Thyroid gland (tissue), 4 donors: ENCODE measurements around the gene DEPDC7. TPM values are rescaled to one million over a fixed set of nuclear protein-coding genes. Genes with fewer than 3 reads are reported as not detected.
"Not testable (repeated sequence)": the region's sequence is repeated elsewhere in the genome, so short reads cannot be mapped to it uniquely, and the experiment has no call there.

Source experiments
- DNase-seq, 2 donors: peaks; one replicate each; pipeline ENCODE4 v3.0.0-alpha.2; 2019
- H3K27ac ChIP-seq, 3 donors: fragments of 200-600 bp; sonication (generic); 1 replicate in 2 of 3; 2 replicates in 1 of 3; pipeline ENCODE4 v1.5.1; 2016 to 2019; ENCODE audit warnings: mild to moderate bottlenecking in 1 of 3, moderate library complexity in 1 of 3
- H3K27me3 ChIP-seq: fragments of 200-600 bp; sonication (generic); one replicate; pipeline ENCODE4 v1.5.1; 2019
- H3K36me3 ChIP-seq, 2 donors: fragments of 200-600 bp; sonication (generic); one replicate each; pipeline ENCODE4 v1.5.1; 2016 to 2019
- H3K4me1 ChIP-seq, 2 donors: fragments of 200-600 bp; sonication (generic); one replicate each; pipeline ENCODE4 v1.5.1; 2017 to 2019
- H3K4me3 ChIP-seq, 3 donors: fragments of 200-600 bp; sonication (generic); replicated peaks in 1 of 3; 1 replicate in 2 of 3; 2 replicates in 1 of 3; pipeline ENCODE4 v1.5.1; 2016; ENCODE audit warnings: mild to moderate bottlenecking in 1 of 3
- H3K9me3 ChIP-seq: fragments of 200-600 bp; sonication (generic); one replicate; pipeline ENCODE4 v1.5.1; 2017
- CTCF ChIP-seq, 6 experiments: fragments of 200-600 bp in 3 of 6; fragments of 450-650 bp in 3 of 6; sonication (generic) in 3 of 6; IDR thresholded peaks; one replicate each; pipeline ENCODE4 v1.5.1; 2016 to 2019; ENCODE audit warnings: antibody characterized with exemption in 6 of 6, mild to moderate bottlenecking in 2 of 6, inconsistent platforms in 1 of 6, moderate library complexity in 1 of 6
- POLR2A ChIP-seq, 2 donors: fragments of 450-650 bp; IDR thresholded peaks; one replicate each; pipeline ENCODE4 v1.6.1; 2017; ENCODE audit warnings: antibody characterized with exemption in 2 of 2, mild to moderate bottlenecking in 2 of 2, moderate library complexity in 1 of 2
- WGBS, 2 donors: methylation state at CpG; one replicate each; pipeline ENCODE4 v1.1.5; 2017; 5-methylcytosine and 5-hydroxymethylcytosine counted together
- intact Hi-C: fragments of 100-400 bp; cut with DNase I; formaldehyde crosslinking; loops from one replicate; pipeline ENCODE4 v1.15.1; 2023
- total RNA-seq, 4 donors: library from RNA; depleted of rRNA; stranded (reverse); fragments of >200 nt; gene quantifications; one replicate each; pipeline ENCODE4 v1.2.3, GENCODE V29; 2016

The DEPDC7 gene
- total RNA-seq, 4 donors from 2014 or later: 0.63 to 2.6 (median 1.6) TPM; not detected in 1

GRCh38 chr11:33044285-33044756 is 28.6 kb downstream of the DEPDC7 start:
- 94 to 98% methylated on average over 4 of the region's 4 CpGs for WGBS, 2 donors
- intact Hi-C loops: no loop called here

GRCh38 chr11:33045551-33046255 is 30.0 kb downstream of the DEPDC7 start:
- Histone ChIP-seq H3K4me1 (no peaks in the 10 kb centered on the region), H3K9me3 (no peaks in the 10 kb centered on the region), H3K36me3 (peaks cover 0 to 4% of the 10 kb centered on the region in 2 donors), H3K27me3 (no peaks in the 10 kb centered on the region), H3K4me3 (no peak overlapping the region), H3K27ac (no peak overlapping the region)
- intact Hi-C loops: no loop called here
- 89 to 92% methylated on average over 8 of the region's 8 CpGs for WGBS, 2 donors
- DNase-seq: peak in 1 of 2 donors; percentile 13
- TF ChIP-seq CTCF (IDR thresholded peaks at IDR 0.05) (no peak), POLR2A (IDR thresholded peaks at IDR 0.05) (no peak)

More at GRCh38 chr11:33044285-33044756, 28.6 kb downstream of the DEPDC7 start:
- no peaks in the 10 kb centered on the region for H3K9me3 ChIP-seq
- TF ChIP-seq POLR2A (IDR thresholded peaks at IDR 0.05) (no peak), CTCF (IDR thresholded peaks at IDR 0.05) (no peak)
- H3K27ac ChIP-seq: no peak overlapping the region
- DNase-seq: no peak
- peaks cover 0 to 7% of the 10 kb centered on the region in 2 donors for H3K4me1 ChIP-seq
- H3K4me3 ChIP-seq: no peak overlapping the region
- H3K27me3 ChIP-seq: no peaks in the 10 kb centered on the region
- H3K36me3 ChIP-seq: peaks cover 0 to 4% of the 10 kb centered on the region in 2 donors

GRCh38 chr11:33048701-33049100 is 33.0 kb downstream of the DEPDC7 start:
- H3K27me3 ChIP-seq, intact Hi-C loops, DNase-seq, H3K36me3 ChIP-seq, H3K4me1 ChIP-seq, H3K27ac ChIP-seq, H3K9me3 ChIP-seq, H3K4me3 ChIP-seq: not testable (repeated sequence)
- whole genome bisulfite sequencing, 2 donors: 81% methylated on average over 6 of the region's 6 CpGs

GRCh38 chr11:33049565-33050408 is 34.1 kb downstream of the DEPDC7 start:
- H3K4me1 ChIP-seq, intact Hi-C loops, H3K4me3 ChIP-seq, H3K9me3 ChIP-seq, H3K27me3 ChIP-seq, H3K36me3 ChIP-seq, H3K27ac ChIP-seq, DNase-seq: not testable (repeated sequence)
- WGBS, 2 donors: 92 to 96% methylated on average over 3 of the region's 3 CpGs

- Histone ChIP-seq H3K27me3 (no peaks in the 10 kb centered on the region), H3K4me3 (no peak overlapping the region), H3K27ac (no peak overlapping the region), H3K36me3 (no peaks in the 10 kb centered on the region), H3K9me3 (no peaks in the 10 kb centered on the region), H3K4me1 (no peaks in the 10 kb centered on the region)
- intact Hi-C loops: no loop called here
- no peak for TF ChIP-seq CTCF (IDR thresholded peaks at IDR 0.05)
- TF ChIP-seq POLR2A (IDR thresholded peaks at IDR 0.05): no peak
- DNase-seq: no peak
- WGBS, 2 donors: 81 to 88% methylated on average over 2 of the region's 2 CpGs
These were observed 36.6 kb downstream of the DEPDC7 start for GRCh38 chr11:33052231-33052630.

- Histone ChIP-seq H3K4me3 (no peak overlapping the region), H3K36me3 (peaks cover 4 to 20% of the 10 kb centered on the region in 2 donors), H3K9me3 (no peaks in the 10 kb centered on the region), H3K4me1 (no peaks in the 10 kb centered on the region), H3K27ac (no peak overlapping the region), H3K27me3 (no peaks in the 10 kb centered on the region)
- no peak for TF ChIP-seq CTCF (IDR thresholded peaks at IDR 0.05)
- no peak for TF ChIP-seq POLR2A (IDR thresholded peaks at IDR 0.05)
- intact Hi-C loops: no loop called here
- DNase-seq: no peak
These were observed 39.7 kb downstream of the DEPDC7 start for GRCh38 chr11:33055375-33055774.
